ENCODE results near the gene PHF23.
A peak's percentile ranks its signal among the peaks of the same experiment; 100 is the strongest.

The PHF23 gene

GRCh38 chr17:7239091-7240027, at the start of gene PHF23:
Gene PHF23 (minus strand): TSS chr17:7239457. CDS start chr17:7239279, 178 bp downstream.
- DNase-seq (ENCODE audit: low read depth): peak; percentile 97

- no peak for DNase-seq (ENCODE audit: low read depth)
These were observed 46.4 kb upstream of the PHF23 start for GRCh38 chr17:7285679-7286078.

DNA sequence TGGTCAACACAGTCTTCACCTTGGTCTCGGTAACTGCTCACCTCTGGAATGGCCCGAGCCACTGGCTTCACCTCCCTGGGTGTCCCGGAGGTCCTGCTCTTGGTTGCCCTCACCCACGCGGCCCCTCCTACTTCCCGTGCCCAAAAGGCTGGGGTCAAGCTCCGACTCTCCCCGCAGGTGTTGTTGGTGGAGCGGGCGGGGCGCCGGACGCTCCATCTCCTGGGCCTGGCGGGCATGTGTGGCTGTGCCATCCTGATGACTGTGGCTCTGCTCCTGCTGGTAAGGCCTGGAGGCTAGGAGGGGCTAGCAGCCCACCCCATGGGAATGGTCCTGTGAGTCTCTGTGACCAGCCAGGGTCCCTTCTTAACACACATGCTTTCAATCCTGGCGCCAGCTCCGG, 45.7 kb upstream of the PHF23 start:
- DNase-seq (ENCODE audit: low read depth): no peak

GRCh38 chr17:7283471-7284216, 44.4 kb upstream of the PHF23 start:
- no peak for DNase-seq (ENCODE audit: low read depth)

DNA sequence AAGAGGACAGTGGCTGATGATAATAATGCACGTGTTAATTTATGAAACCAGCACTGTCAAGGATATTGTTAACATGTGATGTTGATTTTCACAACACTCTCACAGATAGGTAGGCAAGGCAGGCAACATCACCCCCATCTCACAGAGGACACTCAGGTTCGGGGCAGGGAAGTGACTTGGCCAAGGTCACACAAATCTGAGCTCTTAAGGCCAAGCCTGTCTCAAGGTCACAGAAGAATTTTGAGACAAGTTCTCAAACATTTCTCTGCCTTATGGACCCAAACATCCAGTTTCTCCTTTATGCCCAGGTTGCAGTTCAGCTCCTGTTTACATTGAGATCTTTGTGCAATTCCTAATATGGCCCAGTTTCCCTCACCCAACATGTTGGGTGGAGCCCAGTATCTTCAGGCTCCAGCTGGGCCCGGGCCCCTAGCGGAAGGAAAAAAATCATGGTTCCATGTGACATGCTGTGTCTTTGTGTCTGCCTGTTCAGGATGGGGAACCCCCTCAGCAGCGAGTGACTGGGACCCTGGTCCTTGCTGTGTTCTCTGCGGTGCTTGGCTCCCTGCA, 43.6 kb upstream of the PHF23 start:
- no peak for DNase-seq (ENCODE audit: low read depth)

- no peak for DNase-seq (ENCODE audit: low read depth)
These were observed 42.9 kb upstream of the PHF23 start for GRCh38 chr17:7281953-7282751.

- DNase-seq (ENCODE audit: low read depth): peak; percentile 68
These were observed 42.1 kb upstream of the PHF23 start, which contains the start of gene SLC2A4 for GRCh38 chr17:7281074-7281952. Gene SLC2A4 (plus strand): TSS chr17:7281718. CDS start chr17:7281935, 217 bp downstream.

DNA sequence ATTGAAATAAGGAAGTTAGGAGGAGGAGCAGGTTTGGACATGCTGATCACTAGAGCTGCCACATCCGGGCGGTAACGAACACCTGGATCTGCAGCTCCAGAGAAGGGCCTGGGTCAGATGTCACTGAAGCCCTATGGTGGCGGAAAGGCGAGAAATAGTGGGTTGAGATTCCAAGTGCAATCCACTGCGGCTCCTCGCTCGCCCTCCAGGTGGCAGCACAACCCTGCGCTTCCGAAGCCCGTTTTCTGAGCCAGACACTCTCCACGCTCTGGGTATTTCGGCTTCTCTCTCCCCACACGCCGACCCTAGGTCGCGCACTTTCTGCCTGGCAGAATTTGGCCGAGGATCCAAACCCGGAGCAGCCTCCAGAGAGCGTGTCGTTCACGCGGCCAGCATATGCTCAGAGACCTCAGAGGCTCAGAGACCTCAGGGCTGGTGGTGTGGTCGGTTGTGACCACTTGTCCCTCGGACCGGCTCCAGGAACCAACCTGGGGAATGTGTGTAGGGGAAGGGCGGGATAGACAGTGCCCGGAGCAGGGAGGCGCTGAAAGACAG, 41.3 kb upstream of the PHF23 start:
- peak; percentile 56 for DNase-seq (ENCODE audit: low read depth)

DNA sequence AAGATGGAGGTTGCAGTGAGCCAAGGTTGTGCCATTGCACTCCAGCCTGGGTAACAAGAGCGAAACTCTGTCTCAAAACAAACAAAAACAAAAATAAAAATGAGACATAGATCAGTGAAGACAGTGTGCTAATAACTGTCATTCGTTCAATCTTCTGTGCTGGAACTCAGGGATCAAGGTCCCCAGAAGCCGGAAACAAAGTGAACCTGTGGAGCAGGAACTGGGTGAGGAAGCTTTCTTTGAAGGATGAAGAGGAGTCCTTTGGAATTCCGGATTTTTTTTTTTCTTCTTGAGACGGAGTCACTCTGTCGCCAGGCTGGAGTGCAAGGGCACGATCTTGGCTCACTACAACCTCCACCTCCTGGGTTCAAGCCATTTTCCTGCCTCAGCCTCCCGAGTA, 40.2 kb upstream of the PHF23 start:
- no peak for DNase-seq (ENCODE audit: low read depth)

DNA sequence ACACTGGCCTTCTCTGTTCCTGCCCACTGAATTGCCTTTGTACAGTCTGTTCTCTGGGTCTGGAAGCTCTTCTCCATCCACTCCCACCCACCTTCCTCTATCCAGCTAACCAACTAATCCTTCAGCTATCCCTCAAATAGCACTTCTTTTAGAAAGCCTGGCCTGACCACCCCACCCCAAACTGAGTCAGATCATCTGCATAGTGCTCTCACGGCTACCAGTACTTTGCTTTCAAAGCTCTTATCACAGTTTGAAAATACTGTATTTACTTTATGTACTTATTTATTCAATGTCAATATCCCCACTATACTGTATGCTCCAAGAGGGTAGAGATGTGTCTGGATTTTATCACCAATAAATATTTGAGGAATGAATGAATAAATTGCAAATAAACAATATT, 27.5 kb upstream of the PHF23 start:
- no peak for DNase-seq (ENCODE audit: low read depth)

- DNase-seq (ENCODE audit: low read depth): no peak
These were observed 24.5 kb upstream of the PHF23 start for GRCh38 chr17:7263801-7264078.

- DNase-seq (ENCODE audit: low read depth): no peak
These were observed 23.9 kb upstream of the PHF23 start for GRCh38 chr17:7262935-7263800.

GRCh38 chr17:7262192-7262934, 23.1 kb upstream of the PHF23 start, which contains the start of gene CLDN7:
Gene CLDN7 (minus strand): TSS chr17:7262478. CDS start chr17:7262043, 435 bp downstream.
- no peak for DNase-seq (ENCODE audit: low read depth)

GRCh38 chr17:7261379-7262191, 22.3 kb upstream of the PHF23 start:
- DNase-seq (ENCODE audit: low read depth): no peak

- no peak for DNase-seq (ENCODE audit: low read depth)
These were observed 21.6 kb upstream of the PHF23 start for GRCh38 chr17:7260651-7261378.

DNA sequence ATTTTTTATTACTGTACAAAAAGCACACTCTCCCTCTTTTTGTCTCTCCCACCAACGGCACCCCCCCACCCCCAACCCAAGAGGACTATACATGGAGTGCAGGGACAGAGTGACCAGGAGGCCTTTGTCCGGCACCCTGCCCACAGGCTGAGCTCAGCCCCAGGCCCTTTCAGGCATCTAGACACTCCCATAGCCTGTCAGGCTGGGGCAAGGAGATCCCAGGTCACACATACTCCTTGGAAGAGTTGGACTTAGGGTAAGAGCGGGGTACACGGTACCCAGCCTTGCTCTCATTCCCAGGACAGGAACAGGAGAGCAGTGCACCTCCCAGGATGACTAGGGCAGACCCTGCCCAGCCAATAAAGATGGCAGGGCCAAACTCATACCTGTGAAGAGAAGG, 20.9 kb upstream of the PHF23 start:
- no peak for DNase-seq (ENCODE audit: low read depth)

DNA sequence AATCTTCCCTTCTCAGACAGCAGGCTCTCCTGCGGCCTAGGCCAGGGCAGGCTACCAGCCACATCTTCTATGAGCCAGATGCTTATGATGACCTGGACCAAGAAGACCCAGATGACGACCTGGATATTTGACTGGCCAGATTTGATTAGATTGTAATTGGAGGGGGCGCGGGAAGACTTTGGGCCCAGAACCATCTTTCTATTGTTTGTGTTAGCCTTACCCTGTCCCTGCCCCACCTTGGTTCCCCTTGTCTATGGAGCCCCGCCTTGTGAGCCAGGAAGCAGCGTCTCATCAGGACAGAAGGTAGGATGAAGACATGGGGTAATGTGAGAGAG, 20.3 kb upstream of the PHF23 start:
- DNase-seq (ENCODE audit: low read depth): no peak
